HG03066 (cell line): ENCODE results near the gene RANBP2.

Experiments used
- ATAC-seq: cut with Tn5 transposase; IDR thresholded peaks from one replicate; pipeline ENCODE4 v1.9.1; 2021; ENCODE audit warnings: low read depth; ENCODE audit not compliant: unreplicated experiment

Gene RANBP2

DNA sequence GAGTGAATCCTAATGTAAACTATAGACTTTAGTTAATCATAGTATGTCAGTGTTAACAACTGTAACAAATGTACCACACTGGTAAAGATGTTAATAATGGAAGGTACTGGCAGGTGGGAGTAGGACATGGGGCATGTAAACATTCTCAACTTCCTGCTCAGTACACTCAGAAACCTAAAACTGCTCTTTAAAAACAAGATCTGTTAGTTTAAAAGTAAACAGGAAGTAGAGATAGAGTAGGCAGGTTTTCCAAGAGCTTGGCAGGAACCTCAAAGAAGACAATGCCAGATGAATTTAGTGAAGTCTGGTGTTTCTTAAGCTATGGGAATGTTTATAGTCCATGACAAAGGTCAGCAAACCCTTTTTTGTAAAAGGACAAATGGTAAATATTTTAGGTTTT lies 113.9 kb downstream of the RANBP2 start:
- no peak for ATAC-seq

DNA sequence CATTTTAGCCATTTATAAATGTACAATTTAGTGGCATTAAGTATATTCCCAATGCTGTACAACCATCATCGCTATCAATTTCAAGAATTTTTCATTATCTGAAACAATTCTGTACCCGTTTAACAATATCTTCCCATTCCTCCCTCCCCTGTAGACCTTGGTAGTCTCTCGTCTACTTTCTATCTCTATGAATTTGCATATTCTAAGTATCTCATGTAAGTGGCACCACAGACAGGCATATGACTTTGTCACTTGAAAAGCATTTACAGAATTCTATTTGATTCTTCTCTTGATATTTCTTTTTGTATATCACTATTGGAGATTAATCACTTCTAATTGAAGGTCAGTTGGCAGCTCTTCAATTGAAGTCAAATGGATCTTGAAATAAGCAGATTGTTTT lies 115.3 kb downstream of the RANBP2 start:
- no peak for ATAC-seq

DNA sequence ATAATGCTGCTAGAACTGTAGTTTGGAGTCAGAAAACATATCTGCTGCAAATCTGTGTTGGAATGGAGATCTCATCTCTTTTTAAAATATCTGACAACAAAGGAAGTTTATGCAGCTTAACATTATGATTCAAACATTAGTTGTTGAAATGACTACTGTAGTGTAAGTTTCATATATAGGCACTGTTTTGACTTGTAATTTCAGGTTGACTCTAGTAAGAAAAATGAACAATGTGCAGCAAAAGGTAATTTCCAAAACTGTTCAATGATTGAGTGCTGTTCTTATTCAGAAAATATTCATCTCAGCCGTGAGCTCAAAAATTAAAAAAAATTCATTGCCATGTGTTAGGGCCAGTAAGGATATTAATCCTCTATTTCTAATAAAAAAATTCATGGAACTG lies 115.8 kb downstream of the RANBP2 start:
- no peak for ATAC-seq
